ENCODE data around the gene POLR2A. TPM values are rescaled to one million over a fixed set of nuclear protein-coding genes. Genes with fewer than 3 reads are reported as not detected.

The POLR2A gene
- total RNA-seq, 1 experiment from 2014 or later: 89.6 TPM

DNA sequence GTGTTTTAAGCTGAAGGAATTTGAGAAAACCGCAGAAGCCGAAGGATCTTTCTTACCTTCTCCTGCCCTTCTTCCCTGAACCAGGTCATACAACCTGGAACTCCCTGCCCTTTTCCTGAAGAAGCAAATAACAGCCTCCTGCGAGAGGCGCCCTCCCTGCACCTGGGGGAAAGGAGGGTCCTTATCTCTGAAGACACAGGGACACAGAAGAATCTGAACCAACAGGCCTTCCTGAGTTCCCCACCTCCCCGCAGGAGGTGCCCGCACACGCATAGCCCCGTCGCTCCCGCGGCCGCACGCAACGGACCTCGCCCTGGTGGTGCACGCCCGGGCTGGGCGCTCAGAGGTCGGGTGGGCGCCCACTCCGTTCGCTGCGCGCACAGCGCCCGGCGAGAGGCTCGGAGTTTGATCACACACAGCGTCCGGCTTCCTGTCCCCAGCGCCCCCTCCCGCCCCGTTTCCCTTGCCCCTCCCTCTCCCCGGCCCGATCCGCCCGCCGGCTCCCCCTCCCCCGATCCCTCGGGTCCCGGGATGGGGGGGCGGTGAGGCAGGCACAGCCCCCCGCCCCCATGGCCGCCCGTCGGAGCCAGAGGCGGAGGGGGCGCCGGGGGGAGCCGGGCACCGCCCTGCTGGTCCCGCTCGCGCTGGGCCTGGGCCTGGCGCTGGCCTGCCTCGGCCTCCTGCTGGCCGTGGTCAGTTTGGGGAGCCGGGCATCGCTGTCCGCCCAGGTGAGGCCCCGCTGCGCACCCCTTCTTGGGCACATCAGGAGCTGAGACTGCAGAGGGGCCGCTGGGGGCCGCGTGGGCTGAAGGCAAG is 64.6 kb downstream of the POLR2A start, which contains the start of gene TNFSF12:
TSS of gene TNFSF12 (plus strand) at position 474 of the 816 bp plus-strand sequence. CDS start at position 570, 96 bp downstream.
- H3K27ac Mint-ChIP-seq (ENCODE audit: low read depth, unreplicated experiment): no peak within 1 kb of the TSS
- H3K9me3 Mint-ChIP-seq (ENCODE audit: unreplicated experiment): no peaks in the 10 kb centered on the region
- no TSS peak for BruUV-seq (replicated peaks)
- TF ChIP-seq, protein P1, sequence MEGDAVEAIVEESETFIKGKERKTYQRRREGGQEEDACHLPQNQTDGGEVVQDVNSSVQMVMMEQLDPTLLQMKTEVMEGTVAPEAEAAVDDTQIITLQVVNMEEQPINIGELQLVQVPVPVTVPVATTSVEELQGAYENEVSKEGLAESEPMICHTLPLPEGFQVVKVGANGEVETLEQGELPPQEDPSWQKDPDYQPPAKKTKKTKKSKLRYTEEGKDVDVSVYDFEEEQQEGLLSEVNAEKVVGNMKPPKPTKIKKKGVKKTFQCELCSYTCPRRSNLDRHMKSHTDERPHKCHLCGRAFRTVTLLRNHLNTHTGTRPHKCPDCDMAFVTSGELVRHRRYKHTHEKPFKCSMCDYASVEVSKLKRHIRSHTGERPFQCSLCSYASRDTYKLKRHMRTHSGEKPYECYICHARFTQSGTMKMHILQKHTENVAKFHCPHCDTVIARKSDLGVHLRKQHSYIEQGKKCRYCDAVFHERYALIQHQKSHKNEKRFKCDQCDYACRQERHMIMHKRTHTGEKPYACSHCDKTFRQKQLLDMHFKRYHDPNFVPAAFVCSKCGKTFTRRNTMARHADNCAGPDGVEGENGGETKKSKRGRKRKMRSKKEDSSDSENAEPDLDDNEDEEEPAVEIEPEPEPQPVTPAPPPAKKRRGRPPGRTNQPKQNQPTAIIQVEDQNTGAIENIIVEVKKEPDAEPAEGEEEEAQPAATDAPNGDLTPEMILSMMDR (IDR thresholded peaks at IDR 0.05; ENCODE audit: unreplicated experiment): no peak
- no peaks in the 10 kb centered on the region for H3K4me1 Mint-ChIP-seq (ENCODE audit: insufficient read depth, unreplicated experiment)
- ChIA-PET POLR2A (interaction anchor here (0.6 to 2.5 kb wide), 6 partner anchors 8 to 134 kb away, joined by 3 to 12 read pairs (median 4); no protein-coding TSS in a partner anchor), CTCF (interaction anchor here (0.5 to 4.4 kb wide), 6 partner anchors 11 to 152 kb away, joined by 3 to 22 read pairs (median 6); partner anchors contain the start of gene SENP3)
- peak; percentile 30 for DNase-seq (ENCODE audit: unreplicated experiment)
- intact Hi-C loops (cut with micrococcal nuclease): no loop called here
- H3K4me3 Mint-ChIP-seq (ENCODE audit: unreplicated experiment): peak within 1 kb of the TSS; percentile 62
- H3K27me3 Mint-ChIP-seq (ENCODE audit: insufficient read depth, unreplicated experiment): peaks cover 2% of the 10 kb centered on the region
- no peaks in the 10 kb centered on the region for H3K36me3 Mint-ChIP-seq (ENCODE audit: insufficient read depth, unreplicated experiment)

Other genes starting within 250 kb of the POLR2A start
- gene DVL2, start 249.8 kb upstream of the POLR2A start, total RNA-seq (2022): 34.9 and 37.4 TPM in 2 replicates
- gene PHF23, start 244.9 kb upstream of the POLR2A start, total RNA-seq (2022): 41.8 and 47.1 TPM in 2 replicates
- 226 and 294 TPM in 2 replicates for gene GABARAP, start 241.9 kb upstream of the POLR2A start, total RNA-seq (2022)
- gene CTDNEP1, start 232.6 kb upstream of the POLR2A start, total RNA-seq (2022): 145 and 148 TPM in 2 replicates
- gene ELP5, start 232.2 kb upstream of the POLR2A start, total RNA-seq (2022): 81.0 and 91.3 TPM in 2 replicates
- gene CLDN7, start 221.9 kb upstream of the POLR2A start, total RNA-seq (2022): 20.8 and 23.9 TPM in 2 replicates
- gene SLC2A4, start 202.6 kb upstream of the POLR2A start, total RNA-seq (2022): not detected in 2 replicates
- 0.40 and 0.44 TPM in 2 replicates for gene YBX2, start 189.7 kb upstream of the POLR2A start, total RNA-seq (2022)
- 1,142 and 1,190 TPM in 2 replicates for gene EIF5A, start 176.7 kb upstream of the POLR2A start, total RNA-seq (2022)
- 29.4 and 49.8 TPM in 2 replicates for gene GPS2, start 169.0 kb upstream of the POLR2A start, total RNA-seq (2022)
- 36.9 and 39.3 TPM in 2 replicates for gene NEURL4, start 155.0 kb upstream of the POLR2A start, total RNA-seq (2022)
- gene ACAP1, start 147.8 kb upstream of the POLR2A start, total RNA-seq (2022): 4.4 and 4.9 TPM in 2 replicates
- 9.2 and 10.1 TPM in 2 replicates for gene KCTD11, start 132.2 kb upstream of the POLR2A start, total RNA-seq (2022)
- gene TMEM95, start 129.2 kb upstream of the POLR2A start, total RNA-seq (2022): not detected in 2 replicates
- gene TNK1, start 103.3 kb upstream of the POLR2A start, total RNA-seq (2022): 6.4 and 8.0 TPM in 2 replicates
- gene PLSCR3, start 89.8 kb upstream of the POLR2A start, total RNA-seq (2022): 53.8 and 59.0 TPM in 2 replicates
- gene TMEM256, start 80.3 kb upstream of the POLR2A start, total RNA-seq (2022): 35.2 and 42.9 TPM in 2 replicates
- 6.7 and 9.0 TPM in 2 replicates for gene NLGN2, start 76.5 kb upstream of the POLR2A start, total RNA-seq (2022)
- gene SPEM1, start 64.0 kb upstream of the POLR2A start, total RNA-seq (2022): not detected in 2 replicates
- not detected in 2 replicates for gene SPEM2, start 58.8 kb upstream of the POLR2A start, total RNA-seq (2022)
- not detected in 2 replicates for gene SPEM3, start 55.5 kb upstream of the POLR2A start, total RNA-seq (2022)
- gene TMEM102, start 48.9 kb upstream of the POLR2A start, total RNA-seq (2022): 6.1 and 6.3 TPM in 2 replicates
- gene FGF11, start 44.9 kb upstream of the POLR2A start, total RNA-seq (2022): 0.84 and 2.1 TPM in 2 replicates
- gene CHRNB1, start 39.3 kb upstream of the POLR2A start, total RNA-seq (2022): 3.3 and 7.8 TPM in 2 replicates
- 26.3 and 29.1 TPM in 2 replicates for gene ZBTB4, start 4.7 kb upstream of the POLR2A start, total RNA-seq (2022)
- not detected in 2 replicates for gene SLC35G6, start 2.9 kb upstream of the POLR2A start, total RNA-seq (2022)
- gene TNFSF12, start 64.7 kb downstream of the POLR2A start, total RNA-seq (2022): 3.5 and 3.9 TPM in 2 replicates
- gene TNFSF13, start 74.4 kb downstream of the POLR2A start, total RNA-seq (2022): 6.3 and 10.8 TPM in 2 replicates
- 66.9 and 67.3 TPM in 2 replicates for gene SENP3, start 77.6 kb downstream of the POLR2A start, total RNA-seq (2022)
- 6.9 and 10.6 TPM in 2 replicates for gene CD68, start 95.3 kb downstream of the POLR2A start, total RNA-seq (2022)
- gene MPDU1, start 99.5 kb downstream of the POLR2A start, total RNA-seq (2022): 52.0 and 56.5 TPM in 2 replicates
- 32.6 and 34.4 TPM in 2 replicates for gene SOX15, start 105.7 kb downstream of the POLR2A start, total RNA-seq (2022)
- gene FXR2, start 130.5 kb downstream of the POLR2A start, total RNA-seq (2022): 60.7 and 65.1 TPM in 2 replicates
- gene SAT2, start 143.5 kb downstream of the POLR2A start, total RNA-seq (2022): 66.8 and 82.7 TPM in 2 replicates
- 0.35 and 1.1 TPM in 2 replicates for gene SHBG, start 145.8 kb downstream of the POLR2A start, total RNA-seq (2022)
- not detected in 2 replicates for gene ATP1B2, start 166.6 kb downstream of the POLR2A start, total RNA-seq (2022)
- gene TP53, start 203.1 kb downstream of the POLR2A start, total RNA-seq (2022): 131 and 181 TPM in 2 replicates
- gene WRAP53, start 204.1 kb downstream of the POLR2A start, total RNA-seq (2022): 10.7 and 11.7 TPM in 2 replicates
- 1.3 and 1.4 TPM in 2 replicates for gene EFNB3, start 220.8 kb downstream of the POLR2A start, total RNA-seq (2022)
- 0.05 and 0.12 TPM in 2 replicates for gene DNAH2, start 233.4 kb downstream of the POLR2A start, total RNA-seq (2022)

All from MCF 10A (cell line).